Endothelial cell of umbilical vein (primary cell): ENCODE results near the gene SLC2A11. TPM values are rescaled to one million over a fixed set of nuclear protein-coding genes. Genes with fewer than 3 reads are reported as not detected.
"Not testable (repeated sequence)": the region's sequence is repeated elsewhere in the genome, so short reads cannot be mapped to it uniquely, and the experiment has no call there.

ENCODE experiments used
- BruUV-seq: library from RNA; stranded (reverse); fragments of 400-500 nt; replicated peaks from 2 replicates; lab custom pipeline; 2021; lab: Mats Ljungman, UMichigan
- CTCF ChIA-PET: fragments of 300-600, 350-600 bp; sonication (Branson Sonifier 250); formaldehyde crosslinking; loops from one replicate; lab custom pipeline; 2021; ENCODE audit warnings: antibody characterized with exemption, inconsistent platforms; lab: Charles Lee
- POLR2A ChIA-PET: fragments of 300-600, 350-600 bp; sonication (Branson Sonifier 250); formaldehyde crosslinking; loops from one replicate; lab custom pipeline; 2021; ENCODE audit warnings: antibody characterized with exemption, inconsistent platforms; lab: Charles Lee
- DNase-seq: peaks from one replicate; pipeline ENCODE4 v3.0.0-alpha.2; 2011; ENCODE audit warnings: low read depth, low spot score
- FAIRE-seq: peaks from 2 replicates; lab custom pipeline; 2011; peaks lifted over from hg19 to GRCh38; lab: Jason Lieb, UNC
- H2AFZ ChIP-seq: 2 replicates; pipeline ENCODE4 v1.6.0; 2012; ENCODE audit warnings: low read depth, low read length, control low read depth, inconsistent platforms
- H3K27ac ChIP-seq: 2 replicates; pipeline ENCODE4 v1.5.1; 2011; ENCODE audit warnings: low read depth, mild to moderate bottlenecking, control low read depth, low read length, moderate library complexity; ENCODE audit not compliant: insufficient read depth
- H3K27me3 ChIP-seq, 2 experiments: 2 replicates each; pipeline versions ENCODE4 v1.6.0 to v1.6.1; 2011; ENCODE audit warnings: low read length in 2 of 2, mixed read lengths in 1 of 2; ENCODE audit not compliant: control insufficient read depth in 2 of 2, insufficient read depth in 2 of 2
- H3K36me3 ChIP-seq, 2 experiments: 2 replicates in 1 of 2; 3 replicates in 1 of 2; pipeline ENCODE4 v1.5.1; 2011; ENCODE audit warnings: low read length in 2 of 2, mild to moderate bottlenecking in 1 of 2, moderate library complexity in 1 of 2; ENCODE audit not compliant: control insufficient read depth in 2 of 2, insufficient read depth in 2 of 2; ENCODE audit errors: extremely low read depth in 1 of 2
- H3K4me1 ChIP-seq: 3 replicates; pipeline ENCODE4 v1.5.1; 2011; ENCODE audit warnings: mild to moderate bottlenecking, low read length; ENCODE audit not compliant: control insufficient read depth, insufficient read depth; ENCODE audit errors: extremely low read depth
- H3K4me2 ChIP-seq: 2 replicates; pipeline ENCODE4 v1.6.1; 2011; ENCODE audit warnings: low read length, control low read depth, mixed read lengths; ENCODE audit not compliant: insufficient read depth
- H3K4me3 ChIP-seq, 3 experiments: fragments of 200-600 bp in 1 of 3; sonication (generic), shearing (Covaris generic) in 1 of 3; replicated peaks in 1 of 3; 2 replicates each; pipeline ENCODE4 v1.5.1; 2011 to 2016; ENCODE audit warnings: control low read depth in 3 of 3, low read length in 3 of 3, mild to moderate bottlenecking in 2 of 3, inconsistent platforms in 1 of 3, low read depth in 1 of 3, moderate library complexity in 1 of 3; ENCODE audit not compliant: insufficient read depth in 1 of 3
- H3K79me2 ChIP-seq: 2 replicates; pipeline ENCODE4 v1.6.0; 2012; ENCODE audit warnings: low read length, inconsistent platforms; ENCODE audit not compliant: control insufficient read depth, insufficient read depth
- H3K9ac ChIP-seq: replicated peaks from 2 replicates; pipeline ENCODE3; 2011; ENCODE audit warnings: low read length, control low read depth; ENCODE audit not compliant: insufficient read depth; ENCODE audit errors: extremely low read depth
- H3K9me1 ChIP-seq: replicated peaks from 3 replicates; pipeline ENCODE4 v1.6.0; 2011; ENCODE audit warnings: mild to moderate bottlenecking, low read length; ENCODE audit not compliant: control insufficient read depth, insufficient read depth; ENCODE audit errors: extremely low read depth
- H3K9me3 ChIP-seq: replicated peaks from 2 replicates; pipeline ENCODE4 v1.5.1; 2012; ENCODE audit warnings: low read length, inconsistent platforms; ENCODE audit not compliant: control insufficient read depth, insufficient read depth
- H4K20me1 ChIP-seq: replicated peaks from 2 replicates; pipeline ENCODE3; 2011; ENCODE audit warnings: mild to moderate bottlenecking, low read length; ENCODE audit not compliant: control insufficient read depth, insufficient read depth; ENCODE audit errors: extremely low read depth
- EZH2 ChIP-seq: IDR thresholded peaks from 2 replicates; pipeline ENCODE4 v1.6.1; 2012; ENCODE audit warnings: borderline replicate concordance, low read depth, mild to moderate bottlenecking, moderate library complexity, low read length, inconsistent platforms; ENCODE audit not compliant: severe bottlenecking
- FOS ChIP-seq: IDR thresholded peaks from 2 replicates; pipeline ENCODE4 v1.6.1; 2011; ENCODE audit warnings: mild to moderate bottlenecking, low read length, moderate library complexity, borderline replicate concordance; ENCODE audit not compliant: insufficient read depth
- JUN ChIP-seq: IDR thresholded peaks from 2 replicates; pipeline ENCODE4 v1.6.1; 2011; ENCODE audit warnings: borderline replicate concordance, low read depth; ENCODE audit not compliant: insufficient read length, insufficient read depth
- POLR2AphosphoS5 ChIP-seq: IDR thresholded peaks from 2 replicates; pipeline ENCODE4 v1.6.1; 2012; ENCODE audit warnings: low read depth, mild to moderate bottlenecking, control low read depth, low read length, moderate library complexity; ENCODE audit not compliant: insufficient read depth
- dilution Hi-C: fragments of 300-500 bp; cut with MboI; formaldehyde crosslinking; loops from one replicate; pipeline ENCODE4 v1.15.0; 2019; ENCODE audit warnings: low sequenced_read_pairs; ENCODE audit not compliant: extremely low pct_ligation_motif_present
- intact Hi-C: fragments of 100-400 bp; cut with micrococcal nuclease; formaldehyde crosslinking; loops from one replicate; pipeline ENCODE4 v1.10.0; 2022
- polyA plus RNA-seq, 4 experiments: library from polyadenylated mRNA; depleted of rRNA in 3 of 4; stranded (reverse) in 3 of 4; unstranded in 1 of 4; fragments of >200 nt; gene quantifications; 2 replicates each; pipeline versions ENCODE4 v1.2.1 to v1.2.3, GENCODE V29; 2011 to 2012; ENCODE audit warnings: missing spikeins in 1 of 4
- total RNA-seq: library from RNA; stranded (reverse); gene quantifications from 2 replicates; pipeline ENCODE4 v1.2.3, GENCODE V29; 2021

SLC2A11 gene
- total and polyA plus RNA-seq, 2 donors (not counting 3 experiments of a cell fraction or from before 2014, with no cell fraction given): 4.2 to 4.6 TPM

GRCh38 chr22:23899042-23899745, 41.5 kb downstream of the SLC2A11 start:
- Histone ChIP-seq H4K20me1 (no peaks in the 10 kb centered on the region), H3K36me3 (peaks cover 0 to 14% of the 10 kb centered on the region in 2 experiments), H3K9me1 (no peaks in the 10 kb centered on the region), H3K79me2 (peaks cover 20% of the 10 kb centered on the region), H3K9me3 (no peaks in the 10 kb centered on the region), H3K4me1 (peaks cover 8% of the 10 kb centered on the region), H2AFZ (no peak overlapping the region), H3K4me2 (no peak overlapping the region), H3K27me3 (no peaks in the 10 kb centered on the region), H3K27ac (no peak overlapping the region), H3K4me3 (no peak overlapping the region), H3K9ac (no peak overlapping the region)
- dilution Hi-C loops (no loop called here), intact Hi-C loops (no loop called here)
- ChIA-PET POLR2A (interaction anchor here (0.6 kb wide), 1 partner anchor 133 kb away, joined by 7 read pairs; no protein-coding TSS in a partner anchor), CTCF (no interaction called here)
- DNase-seq (no peak), FAIRE-seq (no peak)
- no peak for TF ChIP-seq FOS
- peak; percentile 3 for TF ChIP-seq POLR2AphosphoS5
- TF ChIP-seq EZH2: no peak
- no peak for TF ChIP-seq JUN
- no TSS peak for BruUV-seq

- H3K27ac ChIP-seq, DNase-seq, H3K4me1 ChIP-seq, dilution Hi-C loops, H3K27me3 ChIP-seq, H3K4me2 ChIP-seq, H2AFZ ChIP-seq, H3K4me3 ChIP-seq, BruUV-seq, CTCF ChIA-PET, FAIRE-seq, H4K20me1 ChIP-seq, intact Hi-C loops, H3K9me1 ChIP-seq, H3K9me3 ChIP-seq, H3K9ac ChIP-seq, POLR2A ChIA-PET: not testable (repeated sequence)
- Histone ChIP-seq H3K79me2 (peaks cover 13% of the 10 kb centered on the region), H3K36me3 (peaks cover 0 to 14% of the 10 kb centered on the region in 2 experiments)
These were observed 42.6 kb downstream of the SLC2A11 start for GRCh38 chr22:23900227-23900626.
